Right hindlimb (tissue), 1 donor: Measurements from ENCODE around the gene CCDC142.
"Not testable (repeated sequence)": the region's sequence is repeated elsewhere in the genome, so short reads cannot be mapped to it uniquely, and the experiment has no call there.

Experiments
- DNase-seq: peaks from one replicate; pipeline ENCODE4 v3.0.0-alpha.2; 2018

Gene CCDC142

GRCh38 chr2:74470742-74471141, 12.1 kb downstream of the CCDC142 start:
- DNase-seq, result not testable (repeated sequence)

- DNase-seq, result no peak
Observed at GRCh38 chr2:74464406-74464805, 18.4 kb downstream of the CCDC142 start.

GRCh38 chr2:74462786-74463105, 20.1 kb downstream of the CCDC142 start:
- no peak for DNase-seq

- no peak for DNase-seq
Observed at GRCh38 chr2:74462054-74462785, 20.6 kb downstream of the CCDC142 start.

GRCh38 chr2:74461187-74462053, 21.4 kb downstream of the CCDC142 start:
- DNase-seq, result no peak

GRCh38 chr2:74460187-74460586, 22.6 kb downstream of the CCDC142 start:
- DNase-seq, result not testable (repeated sequence)

- not testable (repeated sequence) for DNase-seq
Observed at GRCh38 chr2:74459503-74460118, 23.2 kb downstream of the CCDC142 start.

- DNase-seq, result no peak
Observed at GRCh38 chr2:74458938-74459363, 23.8 kb downstream of the CCDC142 start.

- peak; percentile 100 for DNase-seq
Observed at GRCh38 chr2:74458132-74458937, 24.5 kb downstream of the CCDC142 start, which contains the start of gene WBP1. Gene WBP1, plus strand, starts transcription at chr2:74458438. Its CDS starts 165 bp downstream, at chr2:74458603.

- peak; percentile 83 for DNase-seq
Observed at GRCh38 chr2:74457549-74458131, 25.2 kb downstream of the CCDC142 start.

- DNase-seq, result no peak
Observed at GRCh38 chr2:74457129-74457548, 25.7 kb downstream of the CCDC142 start.

GRCh38 chr2:74454654-74455511, 27.9 kb downstream of the CCDC142 start, which contains the start of gene INO80B:
Gene INO80B, plus strand, starts transcription at chr2:74455087. Its CDS starts 30 bp downstream, at chr2:74455117.
- peak; percentile 96 for DNase-seq

GRCh38 chr2:74450570-74451190, 32.1 kb downstream of the CCDC142 start:
- DNase-seq, result no peak

- no peak for DNase-seq
Observed at GRCh38 chr2:74448771-74449170, 34.0 kb downstream of the CCDC142 start.

- no peak for DNase-seq
Observed at GRCh38 chr2:74447230-74447999, 35.4 kb downstream of the CCDC142 start.

- DNase-seq, result no peak
Observed at GRCh38 chr2:74444498-74445318, 38.1 kb downstream of the CCDC142 start.

GRCh38 chr2:74442483-74443297, 40.1 kb downstream of the CCDC142 start:
- DNase-seq, result not testable (repeated sequence)
